LoVo (cell line): ENCODE results near the gene F5.
"Not testable (repeated sequence)": the region's sequence is repeated elsewhere in the genome, so short reads cannot be mapped to it uniquely, and the experiment has no call there.

Experiments
- DNase-seq: peaks from one replicate; pipeline ENCODE4 v3.0.0-alpha.2; 2016; ENCODE audit warnings: low spot score

The F5 gene

GRCh38 chr1:169538998-169539871 is 47.0 kb downstream of the F5 start:
- peak; percentile 75 for DNase-seq

DNA sequence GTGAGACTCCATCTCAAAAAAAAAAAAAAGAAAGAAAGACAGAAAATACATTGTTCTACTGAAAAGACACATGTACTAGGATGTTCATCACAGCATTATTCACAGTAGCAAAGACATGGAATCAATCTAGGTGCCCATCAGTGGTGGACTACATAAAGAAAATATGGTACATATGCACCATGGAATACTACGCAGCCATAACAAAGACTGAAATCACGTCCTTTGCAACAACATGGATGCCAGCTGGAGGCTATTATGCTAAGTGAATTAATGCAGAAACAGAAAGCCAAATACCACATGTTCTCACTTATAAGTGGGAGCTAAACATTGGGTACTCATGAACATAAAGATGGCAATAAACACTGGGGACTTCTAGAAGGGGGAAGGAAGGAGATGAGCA is 51.6 kb downstream of the F5 start:
- DNase-seq: no peak

DNA sequence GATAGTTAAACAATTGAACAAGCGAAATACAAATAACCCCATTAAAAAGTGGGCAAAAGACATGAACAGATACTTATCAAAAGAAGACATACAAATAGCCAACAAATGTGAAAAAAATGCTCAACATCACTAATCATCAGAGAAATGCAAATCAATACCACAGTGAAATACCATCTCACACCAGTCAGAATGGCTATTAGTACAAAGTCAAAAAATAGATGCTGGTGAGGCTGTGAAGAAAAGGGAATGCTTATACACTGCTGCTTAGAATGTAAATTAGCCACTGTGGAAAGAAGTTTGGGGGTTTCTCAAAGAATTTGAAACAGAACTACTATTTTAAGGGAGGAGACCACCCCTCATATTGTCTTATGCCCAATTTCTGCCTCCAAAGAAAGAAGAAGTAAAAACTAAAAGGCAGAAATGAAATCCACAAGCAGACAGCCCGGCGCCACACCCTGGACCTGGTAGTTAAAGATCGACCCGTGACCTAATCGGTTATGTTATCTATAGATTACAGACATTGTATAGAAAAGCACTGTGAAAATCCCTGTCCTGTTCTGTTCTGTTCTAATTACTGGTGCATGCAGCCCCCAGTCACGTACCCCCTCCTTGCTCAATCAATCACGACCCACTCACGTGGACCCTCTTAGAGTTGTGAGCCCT is 52.6 kb downstream of the F5 start:
- not testable (repeated sequence) for DNase-seq

DNA sequence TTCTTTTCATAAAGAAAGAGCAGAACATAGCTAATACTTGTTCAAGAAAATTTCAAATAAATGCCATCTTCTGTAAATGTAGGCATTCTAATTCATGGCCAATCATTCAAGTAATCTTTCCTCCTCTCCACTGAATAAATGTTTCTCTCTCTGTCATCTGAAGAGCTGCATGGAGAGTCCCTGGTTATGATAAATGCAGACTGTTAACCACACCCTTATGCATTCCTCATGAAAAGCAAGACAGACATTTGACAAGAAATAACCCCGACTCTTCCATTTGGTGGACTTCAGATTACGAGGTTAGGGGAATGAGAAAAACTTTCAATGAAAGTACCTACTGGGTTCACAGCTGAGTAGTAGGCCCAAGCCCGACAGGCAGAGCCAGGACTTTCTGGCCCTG is 55.8 kb downstream of the F5 start:
- no peak for DNase-seq

DNA sequence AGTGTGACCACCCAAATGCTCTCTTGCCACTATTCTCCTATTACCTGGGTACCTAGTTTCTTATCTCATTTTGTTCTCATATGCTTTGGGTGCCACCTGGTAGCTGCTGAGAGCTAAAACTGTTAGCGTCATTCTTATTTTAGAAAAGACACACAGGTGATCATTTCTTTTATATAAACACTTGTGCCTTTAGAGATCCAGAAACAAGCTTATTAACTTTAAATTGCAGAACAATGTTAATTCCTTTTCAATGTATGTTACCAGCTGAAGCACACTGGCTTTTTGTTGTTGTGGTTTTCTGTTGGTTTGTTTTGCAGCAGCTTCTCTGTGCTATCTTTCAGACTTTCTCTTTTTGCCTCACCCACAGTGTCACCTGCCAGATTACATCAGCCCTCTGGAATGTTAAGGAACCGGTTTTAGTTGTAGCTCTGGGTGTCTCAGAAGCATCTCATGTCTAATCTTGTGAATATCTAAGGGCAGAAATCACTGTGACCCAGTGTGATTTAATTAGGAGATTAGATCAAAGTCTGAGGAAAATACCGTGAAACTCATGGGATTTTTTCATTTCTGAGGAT is 57.1 kb downstream of the F5 start:
- peak; percentile 86 for DNase-seq

DNA sequence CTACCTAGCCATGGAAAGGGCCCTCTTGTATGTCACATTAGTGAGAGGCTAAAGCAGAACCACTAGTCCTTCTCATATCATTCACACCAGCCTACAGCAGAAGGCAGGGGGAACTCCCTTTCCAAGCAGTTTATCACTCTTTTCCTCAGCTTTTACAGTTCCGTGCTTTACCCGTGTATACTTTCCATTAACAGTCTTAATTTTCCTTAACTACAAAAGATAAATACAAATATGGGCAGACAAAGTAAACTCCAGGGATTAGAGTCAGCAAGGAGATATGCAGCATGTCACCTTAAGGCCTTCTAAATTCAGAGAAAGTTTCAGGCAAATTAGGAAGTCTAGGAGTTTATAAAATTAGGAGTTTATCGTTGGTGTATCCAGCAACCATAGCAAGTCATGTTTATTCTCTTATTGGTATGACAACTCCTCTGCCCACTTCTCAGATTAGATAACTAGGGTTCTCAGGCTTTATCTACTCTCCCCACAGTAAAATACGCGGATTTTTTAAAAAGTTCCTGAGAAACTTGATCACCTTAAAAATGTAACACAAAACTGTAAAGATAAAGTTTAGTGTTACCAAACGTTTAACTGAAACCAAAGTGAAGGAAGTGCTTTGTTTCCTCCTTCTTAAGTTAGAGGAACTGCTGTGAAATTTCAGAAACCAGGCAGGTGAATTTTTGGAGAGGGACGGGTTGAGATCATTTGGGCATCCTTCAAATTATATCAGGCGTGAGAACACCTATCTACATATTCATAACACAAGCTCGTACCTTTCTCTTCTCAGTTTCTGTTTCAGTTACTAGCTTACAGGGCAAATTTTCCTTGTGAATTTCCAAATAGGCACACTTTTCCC is 57.8 kb downstream of the F5 start:
- DNase-seq: no peak

- DNase-seq: no peak
Observed at GRCh38 chr1:169527451-169528214, 58.6 kb downstream of the F5 start.

- DNase-seq: no peak
Observed at GRCh38 chr1:169527001-169527400, 59.3 kb downstream of the F5 start.

- DNase-seq: no peak
Observed at GRCh38 chr1:169526120-169526832, 60.0 kb downstream of the F5 start.

DNA sequence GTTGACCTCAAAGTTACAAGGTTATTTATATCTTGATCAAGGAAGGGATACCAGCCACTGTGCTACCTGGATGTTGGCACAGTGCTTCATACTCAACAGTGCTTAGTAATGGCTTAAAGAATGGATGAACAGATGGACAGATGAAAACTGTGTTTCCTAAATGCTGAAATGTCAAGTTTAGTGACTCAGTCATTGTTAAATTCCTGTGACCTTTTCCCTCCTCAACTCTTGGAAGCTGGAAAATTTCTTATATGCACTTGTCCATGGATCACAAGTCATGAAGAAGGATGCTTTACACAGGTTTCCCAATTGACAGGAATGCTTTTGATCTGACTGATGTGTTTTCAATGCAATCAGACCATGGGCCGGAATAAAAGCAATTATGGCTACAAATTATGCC is 60.9 kb downstream of the F5 start:
- no peak for DNase-seq

DNA sequence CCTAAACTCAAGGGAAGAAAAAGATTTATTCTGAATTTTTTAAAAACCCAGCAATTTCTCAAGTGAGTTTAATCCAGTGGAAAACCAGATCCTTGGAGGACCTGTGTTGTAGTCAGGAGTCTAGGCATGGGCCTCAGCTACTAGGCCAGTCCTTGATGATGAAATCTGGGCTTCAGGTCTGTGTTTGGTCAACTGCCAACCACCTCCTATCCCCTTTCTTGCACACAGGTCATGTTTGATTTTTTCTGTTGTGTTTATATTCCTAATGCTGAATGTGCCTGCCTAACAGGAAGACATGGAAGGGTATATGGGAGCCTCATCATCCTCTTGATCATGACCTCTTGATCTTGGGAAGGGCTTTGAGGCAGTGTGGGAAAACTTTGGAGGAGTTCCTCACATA is 62.4 kb downstream of the F5 start:
- DNase-seq: no peak

DNA sequence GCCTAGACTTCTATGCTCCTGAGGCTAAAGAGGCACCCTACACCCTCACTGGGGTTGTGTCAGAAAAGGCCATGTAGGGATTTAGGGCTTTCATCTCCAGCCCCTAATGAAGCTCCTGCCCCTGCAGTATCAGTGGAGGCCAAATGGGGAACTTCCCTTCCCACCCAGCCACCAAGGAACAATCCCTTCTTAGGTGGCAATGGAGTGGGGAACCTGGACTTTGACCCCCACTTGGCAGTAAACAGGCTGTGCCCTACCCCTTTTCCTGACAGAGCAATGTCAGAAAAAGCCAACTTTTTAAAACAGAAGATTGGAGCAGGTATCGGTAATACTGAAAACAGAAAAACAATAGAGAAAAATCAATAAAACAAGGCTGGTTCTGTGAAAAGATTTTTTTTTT is 65.1 kb downstream of the F5 start:
- peak; percentile 46 for DNase-seq

- DNase-seq: no peak
Observed at GRCh38 chr1:169517558-169518186, 68.6 kb downstream of the F5 start.

DNA sequence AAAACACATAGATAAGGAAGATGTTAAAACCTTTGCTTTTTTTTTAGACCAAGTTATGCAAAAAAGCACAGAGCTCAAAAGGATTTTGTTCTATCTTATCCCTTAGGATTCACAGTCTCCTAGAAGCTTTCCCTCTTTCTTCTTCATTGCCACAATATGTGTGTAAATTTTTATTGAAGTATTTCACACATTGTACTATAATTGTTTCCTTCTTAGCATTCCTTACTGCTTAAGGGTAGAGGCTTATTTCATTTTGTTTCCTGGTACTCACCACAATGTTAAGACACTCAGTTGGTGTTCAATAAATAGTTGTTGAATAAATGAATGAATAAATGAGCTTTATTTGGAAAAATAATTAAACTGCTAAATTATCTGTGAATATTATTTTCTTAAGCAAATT is 70.6 kb downstream of the F5 start:
- no peak for DNase-seq

DNA sequence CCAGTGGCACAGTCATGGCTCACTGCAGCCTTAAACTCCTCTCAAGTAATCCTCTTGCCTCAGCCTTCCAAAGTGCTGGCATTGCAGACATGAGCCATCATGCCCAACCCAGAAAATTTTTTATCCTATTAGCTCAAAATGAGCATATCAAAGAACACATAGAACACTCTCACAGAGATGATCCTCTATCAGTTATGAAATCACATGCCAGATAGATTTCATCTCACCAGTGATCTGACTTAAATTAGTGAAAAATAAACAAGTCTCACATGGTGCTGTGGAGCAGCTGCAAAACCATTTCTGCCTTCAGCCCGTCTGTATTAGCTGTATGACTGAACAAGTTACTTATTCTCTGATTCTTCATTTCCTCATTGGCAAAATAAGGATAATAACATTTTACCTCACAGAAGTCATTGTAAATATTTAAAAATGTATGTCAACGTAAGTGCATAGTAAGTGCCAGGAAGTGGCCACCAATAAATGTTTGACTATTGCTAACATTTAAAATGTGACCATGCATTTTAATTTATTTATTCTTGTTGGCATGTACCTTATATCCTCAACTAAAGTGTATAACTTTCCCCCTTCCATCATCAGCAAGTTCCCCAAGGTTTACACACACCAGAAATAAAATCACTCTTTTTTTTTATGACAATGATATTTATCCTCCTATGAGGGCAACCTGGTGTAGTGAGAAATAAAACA is 71.6 kb downstream of the F5 start:
- DNase-seq: no peak

DNA sequence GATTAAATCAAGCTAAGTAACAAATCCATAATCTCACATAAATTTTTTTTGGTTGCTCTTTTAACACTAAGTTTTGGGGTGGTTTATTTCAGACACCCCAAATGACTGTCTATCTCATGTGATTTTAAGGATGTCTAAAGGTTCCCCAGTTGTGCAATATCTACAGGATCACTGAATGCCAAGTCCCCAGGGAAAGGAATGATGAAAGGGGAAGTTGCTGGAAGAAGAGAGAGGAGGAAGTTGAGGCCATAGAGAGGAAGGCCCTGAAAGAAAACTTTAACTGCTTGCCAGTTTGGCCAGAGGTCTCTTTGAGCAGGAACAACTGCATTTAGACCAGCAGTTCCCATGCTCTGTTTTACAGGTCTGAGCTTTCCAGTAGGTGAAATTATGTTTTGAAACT is 73.1 kb downstream of the F5 start:
- no peak for DNase-seq

DNA sequence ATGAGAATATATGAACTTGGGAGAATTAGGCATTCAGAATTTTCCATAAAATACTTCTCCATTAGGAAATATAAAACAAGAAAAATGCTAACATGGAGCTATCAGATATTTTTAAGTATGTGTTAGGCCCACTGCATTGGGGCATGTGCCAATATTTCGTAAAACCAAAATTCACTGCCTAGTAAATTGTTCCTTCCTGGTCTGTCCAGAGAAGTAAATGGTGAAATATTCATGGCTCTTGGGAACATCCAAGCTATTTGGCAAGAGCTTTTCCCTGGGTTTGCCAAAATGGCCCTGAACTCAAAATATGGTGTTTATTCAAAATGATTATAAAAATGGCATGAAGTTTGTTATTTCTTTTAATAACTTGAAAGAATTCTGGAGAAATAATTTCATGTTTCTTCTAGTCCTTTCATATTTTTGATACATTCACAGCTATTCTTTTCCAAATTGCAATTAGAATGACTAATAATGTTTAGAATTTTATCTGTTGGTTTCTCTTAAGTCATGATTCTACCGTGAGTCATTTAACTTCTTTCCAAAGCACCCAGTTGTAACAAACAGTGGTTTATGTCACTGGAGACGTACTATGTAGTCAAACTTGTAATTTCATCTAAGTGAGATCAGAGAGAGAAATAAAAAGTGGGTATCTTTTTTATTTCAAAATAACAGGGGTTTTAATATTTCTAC is 74.8 kb downstream of the F5 start:
- no peak for DNase-seq

- no peak for DNase-seq
Observed at GRCh38 chr1:169510060-169510459, 76.2 kb downstream of the F5 start.

GRCh38 chr1:169509354-169509753 is 76.9 kb downstream of the F5 start:
- no peak for DNase-seq
